CD4-positive, CD25-positive, alpha-beta regulatory T cell (primary cell): ENCODE results near the gene DPY19L3. TPM values are rescaled to one million over a fixed set of nuclear protein-coding genes. Genes with fewer than 3 reads are reported as not detected.

ENCODE experiments used
- ATAC-seq, 2 donors: fragments of 150-1000 bp; cut with Tn5 transposase; one replicate each; pipeline ENCODE4 v1.10.0; 2021; ENCODE audit warnings: low read depth in 2 of 2, moderate number of reproducible peaks in 2 of 2, moderate library complexity in 1 of 2
- DNase-seq, 3 donors: peaks; one replicate each; pipeline versions ENCODE4 v3.0.0 to v3.0.0-alpha.2; 2012 to 2022; ENCODE audit warnings: mixed read lengths in 1 of 3
- H3K27ac ChIP-seq: one replicate; pipeline ENCODE4 v1.7.0; 2013; ENCODE audit warnings: mild to moderate bottlenecking, low read length; ENCODE audit not compliant: insufficient read depth, poor library complexity, severe bottlenecking
- H3K27me3 ChIP-seq: one replicate; pipeline ENCODE4 v1.7.0; 2013; ENCODE audit warnings: low read length; ENCODE audit not compliant: control insufficient read depth, insufficient read depth
- H3K36me3 ChIP-seq: one replicate; pipeline ENCODE4 v1.7.0; 2013; ENCODE audit warnings: mild to moderate bottlenecking, low read length, moderate library complexity; ENCODE audit not compliant: control insufficient read depth, insufficient read depth
- H3K4me1 ChIP-seq: 2 replicates; pipeline ENCODE4 v1.7.0; 2013; ENCODE audit warnings: mild to moderate bottlenecking, low read length; ENCODE audit not compliant: insufficient read depth, control insufficient read depth, poor library complexity, severe bottlenecking
- H3K4me3 ChIP-seq: one replicate; pipeline ENCODE4 v1.7.0; 2013; ENCODE audit warnings: low read depth, mild to moderate bottlenecking, low read length, moderate library complexity
- H3K9me3 ChIP-seq, 2 experiments: 1 replicate in 1 of 2; 2 replicates in 1 of 2; pipeline ENCODE4 v1.7.0; 2013; ENCODE audit warnings: low read length in 2 of 2, mild to moderate bottlenecking in 1 of 2, moderate library complexity in 1 of 2; ENCODE audit not compliant: control insufficient read depth in 2 of 2
- H3K27ac Mint-ChIP-seq, 3 donors: one replicate each; pipeline ENCODE4 v1.8.0; 2020 to 2022; ENCODE audit warnings: mild to moderate bottlenecking in 3 of 3, mixed read lengths in 3 of 3, moderate library complexity in 2 of 3
- H3K27me3 Mint-ChIP-seq: one replicate; pipeline ENCODE4 v1.8.0; 2022; ENCODE audit warnings: mild to moderate bottlenecking, mixed read lengths
- H3K36me3 Mint-ChIP-seq: one replicate; pipeline ENCODE4 v1.8.0; 2020; ENCODE audit warnings: mixed read lengths
- H3K4me1 Mint-ChIP-seq, 4 donors: one replicate each; pipeline ENCODE4 v1.8.0; 2020 to 2022; ENCODE audit warnings: mixed read lengths in 4 of 4, mild to moderate bottlenecking in 1 of 4
- H3K4me3 Mint-ChIP-seq, 4 donors: one replicate each; pipeline ENCODE4 v1.8.0; 2020 to 2022; ENCODE audit warnings: mild to moderate bottlenecking in 4 of 4, mixed read lengths in 4 of 4, moderate library complexity in 3 of 4
- H3K9me3 Mint-ChIP-seq, 7 donors: one replicate each; pipeline ENCODE4 v1.8.0; 2020 to 2022; ENCODE audit warnings: mixed read lengths in 7 of 7, mild to moderate bottlenecking in 3 of 7, moderate library complexity in 2 of 7
- polyA plus RNA-seq, 4 donors: library from polyadenylated mRNA; unstranded; fragments of 300-500 nt; fragmentation: Illumina TruSeq; gene quantifications; one replicate each; pipeline ENCODE4 v1.2.3, GENCODE V29; 2021
- total RNA-seq: library from RNA; stranded (reverse); gene quantifications from one replicate; pipeline ENCODE4 v1.2.3, GENCODE V29; 2022

Gene DPY19L3
- total and polyA plus RNA-seq, 5 donors from 2014 or later, result 4.5 to 17.4 (median 5.9) TPM

DNA sequence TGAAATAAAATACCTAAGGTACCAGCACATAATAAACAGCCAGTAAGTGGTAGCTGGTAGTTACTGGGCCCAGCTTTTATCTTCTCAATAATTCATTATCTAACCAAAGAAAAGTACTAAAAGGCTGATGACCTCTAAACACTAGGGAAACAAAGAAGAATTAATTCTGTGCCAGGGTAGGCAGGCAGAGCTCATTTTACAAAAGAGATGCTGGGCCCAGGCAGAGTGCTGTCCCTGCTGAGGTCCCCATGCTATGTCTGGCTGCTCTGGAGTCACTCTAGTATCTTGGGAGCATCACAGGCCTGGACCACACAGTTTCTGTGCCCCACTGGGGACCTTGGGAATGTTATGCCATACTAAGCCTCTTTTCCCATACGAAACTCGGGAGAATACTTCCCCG lies 41.9 kb upstream of the DPY19L3 start:
- Histone ChIP-seq H3K36me3 (peaks cover 74% of the 10 kb centered on the region), H3K27me3 (no peaks in the 10 kb centered on the region), H3K4me1 (no peaks in the 10 kb centered on the region), H3K27ac (no peak overlapping the region), H3K9me3 (no peaks in the 10 kb centered on the region), H3K4me3 (no peak overlapping the region)
- DNase-seq (no peak), ATAC-seq (no peak)
- H3K4me1 Mint-ChIP-seq, result peaks cover 11 to 79% (median 43%) of the 10 kb centered on the region in 4 donors
- H3K27me3 Mint-ChIP-seq, result no peaks in the 10 kb centered on the region
- no peak overlapping the region for H3K4me3 Mint-ChIP-seq
- H3K9me3 Mint-ChIP-seq, result no peaks in the 10 kb centered on the region
- peaks cover 77% of the 10 kb centered on the region for H3K36me3 Mint-ChIP-seq
- H3K27ac Mint-ChIP-seq, result no peak overlapping the region

DNA sequence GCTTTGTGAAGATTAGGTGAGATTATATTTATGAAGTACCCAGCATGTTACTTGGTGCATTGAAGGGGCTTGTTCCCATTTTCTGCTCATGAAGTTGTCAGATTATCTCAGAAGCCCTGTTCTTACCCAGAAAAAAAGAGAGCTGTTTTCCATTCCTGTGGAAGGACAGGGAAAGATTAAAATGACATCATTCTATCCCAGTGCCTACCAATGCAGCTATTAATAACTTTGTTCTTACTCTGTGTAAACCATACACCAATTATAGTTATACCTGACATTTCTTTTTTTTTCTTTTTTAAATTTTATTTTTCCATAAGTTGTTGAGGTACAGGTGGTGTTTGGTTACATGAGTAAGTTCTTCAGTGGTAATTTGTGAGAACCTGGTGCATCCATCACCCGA lies 41.5 kb upstream of the DPY19L3 start:
- Histone ChIP-seq H3K4me3 (no peak overlapping the region), H3K27me3 (no peaks in the 10 kb centered on the region), H3K36me3 (peaks cover 74% of the 10 kb centered on the region), H3K4me1 (no peaks in the 10 kb centered on the region), H3K9me3 (no peaks in the 10 kb centered on the region), H3K27ac (no peak overlapping the region)
- Mint-ChIP-seq H3K9me3 (no peaks in the 10 kb centered on the region), H3K27me3 (no peaks in the 10 kb centered on the region), H3K4me3 (no peak overlapping the region), H3K4me1 (peaks cover 11 to 83% (median 43%) of the 10 kb centered on the region in 4 donors), H3K36me3 (peaks cover 74% of the 10 kb centered on the region), H3K27ac (no peak overlapping the region)
- no peak for DNase-seq
- ATAC-seq, result no peak

GRCh38 chr19:32367063-32367462 lies 38.5 kb upstream of the DPY19L3 start:
- no peaks in the 10 kb centered on the region for H3K27me3 Mint-ChIP-seq
- H3K4me1 Mint-ChIP-seq, result peaks cover 8 to 82% (median 42%) of the 10 kb centered on the region in 4 donors
- no peaks in the 10 kb centered on the region for H3K9me3 Mint-ChIP-seq
- no peaks in the 10 kb centered on the region for H3K9me3 ChIP-seq
- H3K36me3 ChIP-seq, result peaks cover 69% of the 10 kb centered on the region
- H3K36me3 Mint-ChIP-seq, result peaks cover 75% of the 10 kb centered on the region
- no peaks in the 10 kb centered on the region for H3K4me1 ChIP-seq
- peak overlapping the region; percentile 7 to 42 (median 25) for H3K27ac Mint-ChIP-seq
- no peak for ATAC-seq
- H3K27ac ChIP-seq, result no peak overlapping the region
- no peak overlapping the region for H3K4me3 ChIP-seq
- no peak overlapping the region for H3K4me3 Mint-ChIP-seq
- no peaks in the 10 kb centered on the region for H3K27me3 ChIP-seq
- no peak for DNase-seq

- peaks cover 74% of the 10 kb centered on the region for H3K36me3 Mint-ChIP-seq
- peaks cover 8 to 74% (median 39%) of the 10 kb centered on the region in 4 donors for H3K4me1 Mint-ChIP-seq
- H3K9me3 ChIP-seq, result no peaks in the 10 kb centered on the region
- no peaks in the 10 kb centered on the region for H3K4me1 ChIP-seq
- no peak overlapping the region for H3K27ac ChIP-seq
- no peak for DNase-seq
- ATAC-seq, result no peak
- peak overlapping the region in 2 of 3 donors; percentile 25 to 68 for H3K27ac Mint-ChIP-seq
- no peaks in the 10 kb centered on the region for H3K27me3 ChIP-seq
- H3K4me3 Mint-ChIP-seq, result peak overlapping the region in 1 of 4 donors; percentile 5
- no peaks in the 10 kb centered on the region for H3K9me3 Mint-ChIP-seq
- no peak overlapping the region for H3K4me3 ChIP-seq
- H3K27me3 Mint-ChIP-seq, result no peaks in the 10 kb centered on the region
- peaks cover 69% of the 10 kb centered on the region for H3K36me3 ChIP-seq
Observed at GRCh38 chr19:32367948-32368536, 37.5 kb upstream of the DPY19L3 start.

DNA sequence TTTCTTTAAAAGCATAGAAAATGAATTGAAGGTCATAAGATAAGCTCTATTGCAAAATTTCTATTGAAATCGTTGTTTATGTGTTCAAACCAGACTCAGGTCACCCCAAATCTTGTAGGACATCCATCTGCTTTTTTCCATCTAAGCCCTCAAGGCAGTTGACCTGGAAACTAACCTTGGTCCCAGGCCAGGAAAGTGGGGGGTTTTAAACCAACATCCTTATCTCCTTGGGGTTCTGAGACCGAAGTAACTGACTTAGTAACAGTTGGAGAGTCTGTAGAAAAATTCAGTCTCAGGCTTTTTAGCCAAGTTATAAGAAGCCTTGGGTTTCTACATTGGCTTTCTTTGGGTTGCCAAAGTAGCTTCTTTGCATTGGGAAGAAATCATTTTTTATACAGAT lies 36.8 kb upstream of the DPY19L3 start:
- DNase-seq (no peak), ATAC-seq (no peak)
- no peak overlapping the region for H3K4me3 Mint-ChIP-seq
- Histone ChIP-seq H3K9me3 (no peaks in the 10 kb centered on the region), H3K4me3 (no peak overlapping the region), H3K4me1 (no peaks in the 10 kb centered on the region), H3K36me3 (peaks cover 70% of the 10 kb centered on the region), H3K27ac (no peak overlapping the region), H3K27me3 (no peaks in the 10 kb centered on the region)
- no peaks in the 10 kb centered on the region for H3K9me3 Mint-ChIP-seq
- no peaks in the 10 kb centered on the region for H3K27me3 Mint-ChIP-seq
- peak overlapping the region in 1 of 3 donors; percentile 68 for H3K27ac Mint-ChIP-seq
- peaks cover 8 to 74% (median 38%) of the 10 kb centered on the region in 4 donors for H3K4me1 Mint-ChIP-seq
- peaks cover 74% of the 10 kb centered on the region for H3K36me3 Mint-ChIP-seq

- Mint-ChIP-seq H3K27ac (peak overlapping the region in 1 of 3 donors; percentile 14), H3K27me3 (no peaks in the 10 kb centered on the region), H3K4me3 (no peak overlapping the region), H3K9me3 (no peaks in the 10 kb centered on the region), H3K36me3 (peaks cover 50% of the 10 kb centered on the region), H3K4me1 (peaks cover 8 to 35% (median 22%) of the 10 kb centered on the region in 4 donors)
- Histone ChIP-seq H3K27me3 (no peaks in the 10 kb centered on the region), H3K4me1 (no peaks in the 10 kb centered on the region), H3K9me3 (no peaks in the 10 kb centered on the region), H3K27ac (no peak overlapping the region), H3K4me3 (no peak overlapping the region), H3K36me3 (peaks cover 72% of the 10 kb centered on the region)
- no peak for ATAC-seq
- DNase-seq, result no peak
Observed at GRCh38 chr19:32372726-32373517, 32.6 kb upstream of the DPY19L3 start.

DNA sequence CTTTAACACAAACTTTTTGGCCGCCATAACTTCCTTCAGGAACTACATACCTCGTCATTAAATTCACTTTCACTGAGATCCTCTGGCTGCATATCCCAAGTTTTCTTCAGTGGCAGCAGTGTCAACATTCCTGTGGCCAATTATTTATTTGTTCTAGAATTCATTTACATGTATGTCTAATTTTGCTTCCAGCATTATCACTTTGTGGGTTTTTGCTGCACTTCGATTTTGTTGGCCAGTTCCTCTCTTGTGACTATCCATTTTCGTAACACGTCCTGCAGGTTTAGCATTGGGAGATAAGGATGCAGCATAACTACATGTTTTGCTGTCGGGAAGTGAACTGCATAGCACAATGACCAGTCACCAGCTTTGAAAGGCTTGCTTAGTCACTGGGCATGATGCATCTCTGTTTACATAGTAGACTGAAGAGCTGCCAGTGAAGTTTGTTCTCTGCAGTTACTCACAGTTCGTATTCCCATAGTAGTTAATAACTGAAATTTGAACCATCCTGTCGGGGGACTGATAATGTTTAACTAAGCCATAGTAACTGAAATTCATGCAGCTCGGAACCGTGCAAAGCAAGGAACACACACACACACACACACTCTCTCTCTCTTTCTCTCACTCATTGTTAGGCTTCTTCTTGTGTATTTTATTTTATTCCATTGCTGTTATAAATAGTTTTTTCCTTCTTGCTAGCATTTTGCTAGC lies 31.8 kb upstream of the DPY19L3 start:
- no peak overlapping the region for H3K27ac ChIP-seq
- no peak overlapping the region for H3K27ac Mint-ChIP-seq
- H3K36me3 ChIP-seq, result peaks cover 70% of the 10 kb centered on the region
- no peak for DNase-seq
- peaks cover 43% of the 10 kb centered on the region for H3K36me3 Mint-ChIP-seq
- H3K27me3 Mint-ChIP-seq, result no peaks in the 10 kb centered on the region
- peaks cover 8 to 27% (median 16%) of the 10 kb centered on the region in 4 donors for H3K4me1 Mint-ChIP-seq
- H3K4me3 Mint-ChIP-seq, result no peak overlapping the region
- no peaks in the 10 kb centered on the region for H3K9me3 ChIP-seq
- H3K4me3 ChIP-seq, result no peak overlapping the region
- no peaks in the 10 kb centered on the region for H3K9me3 Mint-ChIP-seq
- H3K27me3 ChIP-seq, result no peaks in the 10 kb centered on the region
- H3K4me1 ChIP-seq, result no peaks in the 10 kb centered on the region
- no peak for ATAC-seq
